HG02642 (cell line): ENCODE results near the gene NKAPD1.
"Not testable (repeated sequence)": the region's sequence is repeated elsewhere in the genome, so short reads cannot be mapped to it uniquely, and the experiment has no call there.

Experiments
- ATAC-seq: cut with Tn5 transposase; IDR thresholded peaks from one replicate; pipeline ENCODE4 v1.9.1; 2021; ENCODE audit warnings: mild to moderate bottlenecking; ENCODE audit not compliant: unreplicated experiment, poor library complexity

The NKAPD1 gene

GRCh38 chr11:112073941-112074811 lies at the start of gene NKAPD1, which contains the start of gene PIH1D2:
TSS of gene NKAPD1 (plus strand) at chr11:112074299. CDS start at chr11:112075575, 1,276 bp downstream.
TSS of gene PIH1D2 (minus strand) at chr11:112074017. CDS start at chr11:112073174, 843 bp downstream.
- peak; percentile 90 for ATAC-seq

GRCh38 chr11:112024773-112025678 lies 49.1 kb upstream of the NKAPD1 start, which contains the start of gene DLAT:
TSS of gene DLAT (plus strand) at chr11:112025408. CDS start at chr11:112025473, 65 bp downstream.
- peak; percentile 82 for ATAC-seq

GRCh38 chr11:112025707-112026106 lies 48.4 kb upstream of the NKAPD1 start:
- ATAC-seq: no peak

GRCh38 chr11:112026784-112027410 lies 47.2 kb upstream of the NKAPD1 start:
- ATAC-seq: not testable (repeated sequence)

GRCh38 chr11:112029460-112029859 lies 44.6 kb upstream of the NKAPD1 start:
- no peak for ATAC-seq

- ATAC-seq: no peak
Measured at GRCh38 chr11:112033902-112034301, 40.2 kb upstream of the NKAPD1 start.

- no peak for ATAC-seq
Measured at GRCh38 chr11:112037527-112037926, 36.6 kb upstream of the NKAPD1 start.

- no peak for ATAC-seq
Measured at GRCh38 chr11:112042161-112042960, 31.7 kb upstream of the NKAPD1 start.

- no peak for ATAC-seq
Measured at GRCh38 chr11:112042961-112043304, 31.2 kb upstream of the NKAPD1 start.

- no peak for ATAC-seq
Measured at GRCh38 chr11:112044961-112045360, 29.1 kb upstream of the NKAPD1 start.

GRCh38 chr11:112046647-112047046 lies 27.5 kb upstream of the NKAPD1 start:
- not testable (repeated sequence) for ATAC-seq

GRCh38 chr11:112048256-112048655 lies 25.8 kb upstream of the NKAPD1 start:
- not testable (repeated sequence) for ATAC-seq

GRCh38 chr11:112049777-112050176 lies 24.3 kb upstream of the NKAPD1 start:
- no peak for ATAC-seq

- peak; percentile 86 for ATAC-seq
Measured at GRCh38 chr11:112050721-112051120, 23.4 kb upstream of the NKAPD1 start.

GRCh38 chr11:112051768-112052167 lies 22.3 kb upstream of the NKAPD1 start:
- no peak for ATAC-seq

- no peak for ATAC-seq
Measured at GRCh38 chr11:112057170-112057569, 16.9 kb upstream of the NKAPD1 start.

- no peak for ATAC-seq
Measured at GRCh38 chr11:112058103-112058502, 16.0 kb upstream of the NKAPD1 start.

GRCh38 chr11:112062923-112063322 lies 11.2 kb upstream of the NKAPD1 start:
- no peak for ATAC-seq

GRCh38 chr11:112082729-112083128 lies 8.6 kb downstream of the NKAPD1 start:
- ATAC-seq: no peak
